ENCODE results near the gene PALB2.

Gene PALB2

DNA sequence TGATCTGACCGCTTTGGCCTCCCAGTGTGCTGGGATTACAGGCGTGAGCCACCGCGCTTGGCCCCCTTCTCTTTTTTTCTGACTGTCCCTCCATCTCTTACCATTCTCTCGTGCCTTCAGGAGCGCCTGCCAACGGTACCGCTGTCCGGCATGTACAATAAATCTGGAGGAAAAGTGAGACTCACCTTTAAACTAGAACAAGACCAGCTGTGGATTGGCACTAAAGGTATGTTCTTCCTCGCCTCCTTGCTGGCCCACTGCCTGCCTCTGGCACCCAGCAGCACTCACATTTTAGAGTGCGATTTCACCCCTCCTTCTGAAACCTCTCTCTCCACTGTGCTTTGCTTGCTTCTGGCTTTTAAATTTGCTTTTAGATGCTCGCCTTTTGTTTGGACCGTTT, 78.6 kb downstream of the PALB2 start:
- no peak for TF ChIP-seq GATA1 (IDR thresholded peaks at IDR 0.05; ENCODE audit: low read depth, low read length)
- no peak for TF ChIP-seq POLR2A (IDR thresholded peaks at IDR 0.05; ENCODE audit: low read length)
- no peak for DNase-seq

DNA sequence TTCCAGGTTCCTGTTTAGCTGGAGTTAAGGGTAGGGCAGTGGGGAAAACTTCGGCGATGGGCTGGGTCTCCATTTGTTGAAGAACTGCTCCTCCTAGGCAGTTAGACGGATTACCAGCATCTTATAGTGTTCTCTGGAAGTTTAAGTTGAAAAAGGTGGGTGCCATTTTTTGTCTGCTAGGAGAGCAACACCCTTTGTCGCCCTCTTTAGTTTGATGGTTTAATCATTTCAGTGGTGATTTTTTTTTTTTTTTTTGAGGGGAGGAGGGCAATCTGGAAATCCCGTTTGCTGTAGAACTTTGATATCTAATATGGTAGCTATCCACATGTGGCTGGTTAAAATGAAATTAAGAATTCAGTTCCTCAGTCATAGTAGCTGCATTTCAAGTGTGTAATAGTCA, 79.5 kb downstream of the PALB2 start:
- DNase-seq = no peak
- no peak for TF ChIP-seq POLR2A (IDR thresholded peaks at IDR 0.05; ENCODE audit: low read length)
- no peak for TF ChIP-seq GATA1 (IDR thresholded peaks at IDR 0.05; ENCODE audit: low read depth, low read length)

DNA sequence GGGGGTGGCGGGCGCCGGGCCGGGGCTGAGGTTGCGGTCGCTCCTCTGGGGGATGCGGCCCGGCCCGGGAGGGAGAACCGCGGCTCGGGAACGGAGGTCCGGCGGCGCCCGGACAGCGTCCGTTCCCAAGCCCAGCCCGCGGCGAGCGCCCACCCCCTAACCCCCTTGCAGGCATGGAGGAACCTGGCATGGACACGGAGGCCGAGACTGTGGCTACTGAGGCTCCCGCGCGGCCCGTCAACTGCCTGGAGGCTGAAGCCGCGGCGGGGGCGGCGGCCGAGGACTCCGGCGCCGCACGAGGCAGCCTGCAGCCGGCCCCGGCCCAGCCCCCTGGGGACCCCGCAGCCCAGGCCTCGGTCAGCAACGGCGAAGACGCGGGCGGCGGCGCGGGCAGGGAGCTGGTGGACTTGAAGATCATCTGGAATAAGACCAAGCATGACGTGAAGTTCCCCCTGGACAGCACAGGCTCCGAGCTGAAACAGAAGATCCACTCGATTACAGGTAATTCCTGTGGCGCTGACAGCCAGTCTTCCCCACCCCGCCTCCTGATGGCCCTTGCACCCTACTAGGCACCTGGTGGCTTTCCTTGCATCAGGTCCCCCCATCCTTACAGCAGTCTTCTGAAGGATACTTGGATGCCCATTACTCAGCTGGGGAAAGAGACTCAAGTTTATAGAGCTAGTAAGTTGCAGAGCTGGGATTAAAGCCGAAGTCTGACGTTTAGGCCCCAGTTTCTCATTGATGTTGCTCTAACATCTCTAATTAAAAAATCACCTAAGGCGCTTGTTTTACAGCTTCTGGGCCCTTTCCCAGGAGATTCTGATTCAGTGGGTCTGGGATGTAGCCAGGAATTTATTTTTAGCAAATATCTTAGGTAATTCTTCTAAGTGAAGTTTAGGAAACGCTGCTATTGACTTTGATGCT, 83.1 kb downstream of the PALB2 start:
- peak; percentile 67 to 75 for DNase-seq
- no peak for TF ChIP-seq POLR2A (IDR thresholded peaks at IDR 0.05; ENCODE audit: low read length)
- TF ChIP-seq GATA1 (IDR thresholded peaks at IDR 0.05; ENCODE audit: low read depth, low read length) = no peak

DNA sequence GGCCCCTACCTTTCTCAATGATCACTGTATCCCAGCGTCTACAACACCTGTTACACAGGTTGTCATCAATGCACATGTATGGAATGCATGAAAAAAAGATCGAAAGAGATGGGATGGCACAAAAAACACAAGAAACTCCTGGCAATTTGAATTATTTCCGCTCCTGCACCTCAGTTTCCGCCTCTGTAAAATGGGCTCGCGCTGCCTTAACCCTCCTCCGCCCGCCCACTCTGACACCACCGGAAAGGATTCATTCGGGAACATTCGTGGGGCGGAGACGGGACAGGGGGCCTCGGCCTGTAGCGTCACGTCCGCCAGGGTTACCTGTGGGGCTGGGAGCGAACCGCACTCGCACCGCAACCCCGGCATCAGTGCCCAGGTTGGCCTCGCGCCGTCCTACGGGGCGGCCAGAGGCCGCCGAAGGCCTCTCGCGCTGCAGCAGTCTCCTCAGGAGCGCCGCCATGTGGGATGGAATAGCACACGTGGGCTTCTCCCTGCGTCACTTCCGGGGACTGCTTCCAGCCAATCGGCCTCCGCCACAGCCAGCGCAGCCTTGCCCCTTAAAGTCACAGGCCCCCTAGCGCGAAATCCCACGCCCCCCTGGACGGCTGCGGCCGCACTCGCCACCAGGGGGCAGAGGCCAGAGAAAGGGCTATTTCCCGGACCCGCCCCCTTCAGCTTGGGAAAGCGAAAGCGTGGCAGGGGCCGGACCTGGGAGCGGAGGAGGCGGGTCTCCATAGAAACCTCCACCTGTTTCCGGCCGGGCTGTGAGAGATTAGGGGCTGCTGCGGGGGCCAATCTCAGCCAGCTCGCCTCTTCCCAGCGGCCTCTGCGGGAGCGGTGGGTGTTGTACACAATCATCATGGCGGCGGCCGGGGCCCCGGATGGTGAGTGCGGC, 84.0 kb downstream of the PALB2 start, which contains the start of the genes EARS2 and UBFD1:
Gene EARS2 (minus strand): TSS at position 470 of the 898 bp plus-strand sequence. CDS start 7 bp downstream, at position 463.
Gene UBFD1 (plus strand): TSS at position 847 of the 898 bp plus-strand sequence. CDS start 16 bp downstream, at position 863.
- no peak for TF ChIP-seq GATA1 (IDR thresholded peaks at IDR 0.05; ENCODE audit: low read depth, low read length)
- peak; percentile 67 for TF ChIP-seq POLR2A (IDR thresholded peaks at IDR 0.05; ENCODE audit: low read length)
- DNase-seq = peak; percentile 100

DNA sequence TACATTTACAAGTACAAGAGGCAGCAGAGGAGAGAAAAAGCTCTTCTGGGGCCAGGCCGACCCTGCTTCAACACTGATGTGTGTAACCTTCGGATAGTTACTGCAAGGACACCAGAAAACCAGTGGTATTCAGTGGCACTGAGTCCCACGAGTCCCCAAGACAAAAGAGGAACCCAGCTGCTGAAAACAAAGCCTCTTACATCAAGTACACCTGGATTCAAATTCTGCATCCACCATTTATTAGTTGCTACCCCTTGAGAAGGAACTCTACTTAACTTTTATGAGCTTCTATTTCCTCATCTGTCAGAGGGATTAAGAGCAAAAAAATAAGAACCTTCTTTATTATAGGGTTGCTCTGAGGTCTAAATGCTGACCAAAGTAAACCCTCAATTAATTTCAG, 86.6 kb downstream of the PALB2 start:
- TF ChIP-seq GATA1 (IDR thresholded peaks at IDR 0.05; ENCODE audit: low read depth, low read length) = no peak
- no peak for TF ChIP-seq POLR2A (IDR thresholded peaks at IDR 0.05; ENCODE audit: low read length)
- no peak for DNase-seq

Measured in erythroblast (primary cell).